ENCODE measurements around the gene ZNF516.

- no peak for TF ChIP-seq POLR2A (IDR thresholded peaks at IDR 0.05; ENCODE audit: low read depth, low read length)
- TF ChIP-seq CTCF (conservative IDR thresholded peaks at IDR 0.05; ENCODE audit: low read depth, low read length), result no peak
- TF ChIP-seq CEBPB (IDR thresholded peaks at IDR 0.05; ENCODE audit: low read depth, low read length), result no peak
- TF ChIP-seq RCOR1 (IDR thresholded peaks at IDR 0.05; ENCODE audit: insufficient replicate concordance, low read length), result no peak
- no peak for TF ChIP-seq MXI1 (IDR thresholded peaks at IDR 0.05; ENCODE audit: borderline replicate concordance, low read depth, low read length)
- no peak for TF ChIP-seq SMC3 (IDR thresholded peaks at IDR 0.05; ENCODE audit: low read depth, low read length)
- TF ChIP-seq RFX5 (IDR thresholded peaks at IDR 0.05; ENCODE audit: low read depth, low read length), result no peak
- no peak for TF ChIP-seq USF2 (IDR thresholded peaks at IDR 0.05; ENCODE audit: low read depth, low read length)
- TF ChIP-seq FOS (IDR thresholded peaks at IDR 0.05; ENCODE audit: low read depth, low read length), result no peak
- no peak for TF ChIP-seq MAFK (IDR thresholded peaks at IDR 0.05; ENCODE audit: low read depth, low read length)
- TF ChIP-seq RAD21 (IDR thresholded peaks at IDR 0.05; ENCODE audit: low read length), result no peak
- no peak for TF ChIP-seq MAZ (IDR thresholded peaks at IDR 0.05; ENCODE audit: borderline replicate concordance, low read depth, low read length)
- TF ChIP-seq NFE2L2 (IDR thresholded peaks at IDR 0.05; ENCODE audit: low read depth, low read length), result no peak
Measured at GRCh38 chr18:76487782-76488181, 7.3 kb downstream of the ZNF516 start.
